Activated naive CD8-positive, alpha-beta T cell (primary cell): ENCODE results near the gene ZNF562.
"Not testable (repeated sequence)": the region's sequence is repeated elsewhere in the genome, so short reads cannot be mapped to it uniquely, and the experiment has no call there.

Source experiments
- H3K27ac Mint-ChIP-seq: one replicate; pipeline ENCODE4 v1.8.0; 2021; ENCODE audit warnings: mixed read lengths
- H3K27me3 Mint-ChIP-seq: one replicate; pipeline ENCODE4 v1.8.0; 2021; ENCODE audit warnings: mixed read lengths
- H3K36me3 Mint-ChIP-seq: one replicate; pipeline ENCODE4 v1.8.0; 2021; ENCODE audit warnings: mixed read lengths
- H3K4me1 Mint-ChIP-seq: one replicate; pipeline ENCODE4 v1.8.0; 2021; ENCODE audit warnings: low read depth, mixed read lengths
- H3K4me3 Mint-ChIP-seq: one replicate; pipeline ENCODE4 v1.8.0; 2021; ENCODE audit warnings: mild to moderate bottlenecking, mixed read lengths
- H3K9me3 Mint-ChIP-seq: one replicate; pipeline ENCODE4 v1.8.0; 2021; ENCODE audit warnings: low read depth, mixed read lengths

The ZNF562 gene

DNA sequence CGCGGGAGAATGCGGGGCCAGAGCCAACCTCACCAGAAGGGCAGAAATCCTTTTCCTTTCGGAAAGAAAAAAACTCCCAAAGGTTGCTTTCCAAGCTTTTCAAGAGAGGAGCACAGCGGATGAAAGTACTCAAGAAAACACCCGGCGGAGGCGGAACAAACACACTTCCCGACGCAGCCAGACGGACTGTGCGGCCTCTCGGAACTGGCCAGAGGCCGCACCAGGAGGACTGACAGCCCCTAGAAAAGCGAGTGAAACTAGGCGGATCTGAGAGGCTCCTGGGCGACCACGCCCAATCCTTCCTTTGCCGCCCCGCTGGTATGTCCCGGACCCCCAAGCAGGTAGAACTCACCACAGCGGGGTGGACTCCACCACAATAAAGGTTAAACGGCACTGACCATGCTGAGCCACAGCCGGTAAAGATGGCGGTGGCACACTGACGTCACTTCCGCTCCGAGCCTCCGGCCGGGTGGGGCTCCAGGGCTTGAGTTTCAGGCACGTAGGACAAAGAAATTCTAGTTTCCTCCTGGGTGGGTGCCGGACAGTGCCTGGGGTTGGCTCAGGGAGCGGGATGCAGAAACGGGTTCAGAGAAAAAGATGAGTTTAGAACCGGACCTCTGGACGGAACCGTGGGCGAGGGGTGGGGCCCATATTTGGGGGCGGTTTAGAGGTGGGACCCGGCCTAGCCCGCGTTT, at the start of gene ZNF562:
Gene ZNF562, minus strand, starts transcription at position 438 of the 695 bp plus-strand sequence. CDS start 14,356 bp downstream, outside the sequence.
- peaks cover 18% of the 10 kb centered on the region for H3K9me3 Mint-ChIP-seq
- peaks cover 27% of the 10 kb centered on the region for H3K4me1 Mint-ChIP-seq
- H3K27me3 Mint-ChIP-seq, result no peaks in the 10 kb centered on the region
- H3K36me3 Mint-ChIP-seq, result peaks cover 33% of the 10 kb centered on the region
- H3K27ac Mint-ChIP-seq, result peak within 1 kb of the TSS; percentile 97
- peak within 1 kb of the TSS; percentile 94 for H3K4me3 Mint-ChIP-seq

DNA sequence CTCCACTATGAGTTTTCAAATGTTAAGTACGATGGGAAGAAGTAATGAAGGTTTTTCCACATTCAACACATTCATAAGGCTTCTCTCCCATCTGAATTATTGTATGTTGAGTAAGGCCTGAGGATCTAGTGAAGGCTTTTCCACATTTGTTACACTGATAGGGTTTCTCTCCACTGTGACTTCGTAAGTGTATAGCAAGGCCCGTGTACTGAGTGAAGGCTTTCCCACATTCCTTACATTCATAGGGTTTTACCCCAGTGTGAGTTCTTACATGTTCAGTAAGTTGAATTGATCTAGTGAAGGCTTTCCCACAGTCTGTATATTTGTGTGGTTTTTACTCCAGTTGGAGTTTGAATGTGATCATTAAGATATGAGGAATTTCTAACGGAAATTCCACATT, 49.3 kb upstream of the ZNF562 start:
- peaks cover 11% of the 10 kb centered on the region for H3K4me1 Mint-ChIP-seq
- H3K36me3 Mint-ChIP-seq, result peaks cover 11% of the 10 kb centered on the region
- H3K27me3 Mint-ChIP-seq, result no peaks in the 10 kb centered on the region
- no peak overlapping the region for H3K27ac Mint-ChIP-seq
- H3K9me3 Mint-ChIP-seq, result peaks cover 9% of the 10 kb centered on the region
- H3K4me3 Mint-ChIP-seq, result no peak overlapping the region

DNA sequence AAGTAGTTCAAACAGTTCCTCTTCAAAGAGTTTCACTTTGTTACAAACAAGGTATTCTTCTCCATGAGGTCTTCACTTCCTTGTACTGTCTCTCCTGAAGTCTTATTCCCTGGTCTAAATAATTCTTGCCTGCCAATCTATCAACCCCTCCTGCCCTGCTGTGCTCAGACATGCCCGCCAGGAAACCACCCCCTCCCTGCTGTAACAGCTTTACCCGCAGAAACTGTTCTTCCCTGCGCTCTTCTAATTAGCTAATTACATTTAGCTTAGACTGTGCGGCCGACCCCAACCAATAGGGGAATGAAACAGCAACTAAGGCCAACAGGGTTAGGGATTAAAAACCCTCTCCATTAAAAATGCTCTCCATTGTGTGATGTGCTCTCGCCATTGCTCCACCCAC, 47.0 kb upstream of the ZNF562 start:
- Mint-ChIP-seq H3K4me3 (no peak overlapping the region), H3K4me1 (peaks cover 11% of the 10 kb centered on the region), H3K27me3 (no peaks in the 10 kb centered on the region), H3K27ac (no peak overlapping the region), H3K9me3 (peaks cover 9% of the 10 kb centered on the region), H3K36me3 (peaks cover 11% of the 10 kb centered on the region)

DNA sequence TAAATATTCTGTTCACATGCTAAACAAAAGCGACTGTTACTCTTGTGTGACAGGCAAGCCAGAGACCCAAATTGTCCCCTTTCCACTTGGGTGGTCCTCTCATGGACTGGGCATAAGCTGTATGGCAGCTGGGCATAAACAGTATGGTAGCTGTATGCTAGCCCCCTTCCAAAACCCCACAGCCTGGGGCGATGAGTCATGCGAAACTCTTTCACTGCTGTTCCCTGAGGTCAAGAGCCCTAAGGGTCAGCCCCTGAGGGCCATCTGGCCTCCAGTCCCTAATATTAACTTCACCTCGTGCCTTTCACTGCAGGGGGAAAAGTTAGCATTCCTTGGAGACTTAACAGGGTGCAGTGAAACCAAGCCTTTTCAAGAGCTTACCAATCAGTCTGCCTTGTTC, 45.6 kb upstream of the ZNF562 start:
- no peak overlapping the region for H3K27ac Mint-ChIP-seq
- peaks cover 11% of the 10 kb centered on the region for H3K36me3 Mint-ChIP-seq
- peaks cover 9% of the 10 kb centered on the region for H3K9me3 Mint-ChIP-seq
- peaks cover 11% of the 10 kb centered on the region for H3K4me1 Mint-ChIP-seq
- no peaks in the 10 kb centered on the region for H3K27me3 Mint-ChIP-seq
- no peak overlapping the region for H3K4me3 Mint-ChIP-seq

DNA sequence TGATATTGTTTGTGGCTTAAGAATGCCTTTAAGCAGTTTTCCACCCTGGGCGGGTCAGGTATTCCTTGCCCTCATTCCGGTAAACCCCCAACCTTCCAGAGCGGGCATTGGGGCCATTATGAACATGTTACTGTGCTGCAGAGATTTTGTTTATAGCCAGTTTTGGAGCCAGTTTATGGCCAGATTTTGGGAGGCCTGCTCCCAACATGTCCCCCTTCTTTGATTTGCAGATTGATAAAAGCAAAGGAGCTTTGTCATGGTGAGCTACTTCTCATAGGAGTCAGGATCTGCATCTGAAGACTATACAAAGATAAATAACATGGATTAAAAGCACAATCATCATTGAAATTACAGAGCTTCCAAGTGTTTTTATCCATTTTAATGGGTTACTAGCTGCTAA, 36.9 kb upstream of the ZNF562 start:
- Mint-ChIP-seq H3K4me3 (no peak overlapping the region), H3K4me1 (no peaks in the 10 kb centered on the region), H3K9me3 (peaks cover 16% of the 10 kb centered on the region), H3K36me3 (no peaks in the 10 kb centered on the region), H3K27ac (no peak overlapping the region), H3K27me3 (peaks cover 5% of the 10 kb centered on the region)

DNA sequence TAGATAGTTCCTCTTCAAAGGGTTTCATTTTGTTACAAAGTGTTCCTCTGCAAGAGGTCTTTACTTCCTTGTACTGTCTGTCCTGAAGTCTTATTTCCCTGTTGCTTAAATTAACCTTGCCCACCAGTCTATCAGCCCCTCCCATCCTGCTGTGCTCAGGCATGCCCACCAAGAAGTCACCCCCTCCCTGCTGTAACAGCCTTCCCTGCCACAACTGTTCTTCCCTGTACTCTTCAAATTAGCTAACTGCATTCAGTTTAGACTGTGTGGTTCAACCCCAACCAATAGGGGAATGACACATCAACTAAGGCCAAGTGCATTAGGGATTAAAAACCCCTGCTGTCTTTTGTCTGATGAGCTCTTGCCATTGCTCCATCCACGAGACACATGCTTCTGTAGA, 34.4 kb upstream of the ZNF562 start:
- H3K4me3 Mint-ChIP-seq, result no peak overlapping the region
- no peak overlapping the region for H3K27ac Mint-ChIP-seq
- H3K27me3 Mint-ChIP-seq, result peaks cover 5% of the 10 kb centered on the region
- H3K4me1 Mint-ChIP-seq, result no peaks in the 10 kb centered on the region
- no peaks in the 10 kb centered on the region for H3K36me3 Mint-ChIP-seq
- peaks cover 16% of the 10 kb centered on the region for H3K9me3 Mint-ChIP-seq

DNA sequence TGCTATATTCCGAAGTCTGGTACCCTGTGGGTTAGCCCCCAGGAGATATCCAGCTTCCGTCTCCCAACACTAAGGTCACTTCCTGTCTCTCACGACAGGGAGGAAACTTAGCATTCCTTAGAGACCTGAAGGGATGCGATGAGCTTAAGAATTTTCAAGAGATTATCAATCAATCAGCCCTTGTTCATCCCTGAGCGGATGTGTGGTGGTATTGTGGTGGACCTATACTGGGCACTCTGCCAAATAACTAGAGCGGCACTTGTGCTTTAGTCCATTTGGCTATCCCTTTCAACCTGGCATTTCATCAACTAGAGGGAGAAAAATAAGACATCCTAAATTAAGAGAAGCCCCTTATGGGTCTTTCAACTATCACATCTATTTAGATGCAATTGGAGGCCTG, 30.9 kb upstream of the ZNF562 start:
- Mint-ChIP-seq H3K27ac (no peak overlapping the region), H3K4me1 (peaks cover 4% of the 10 kb centered on the region), H3K9me3 (peaks cover 7% of the 10 kb centered on the region), H3K27me3 (peaks cover 2% of the 10 kb centered on the region), H3K4me3 (no peak overlapping the region), H3K36me3 (no peaks in the 10 kb centered on the region)

DNA sequence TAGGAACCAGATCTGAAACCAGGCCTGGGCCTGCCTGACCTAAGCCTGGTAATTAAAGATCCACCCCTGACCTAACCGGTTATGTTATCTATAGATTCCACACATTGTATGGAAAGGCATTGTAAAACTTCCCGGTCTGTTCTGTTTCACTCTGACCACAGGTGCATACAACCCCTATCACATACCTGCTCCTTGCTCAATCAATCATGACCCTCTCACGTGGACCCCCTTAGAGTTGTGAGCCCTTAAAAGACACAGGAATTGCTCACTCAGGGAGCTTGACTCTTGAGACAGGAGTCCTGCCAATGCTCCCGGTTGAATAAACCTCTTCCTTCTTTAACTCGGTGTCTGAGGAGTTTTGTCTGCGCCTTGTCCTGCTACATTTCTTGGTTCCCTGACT, 27.3 kb upstream of the ZNF562 start:
- no peaks in the 10 kb centered on the region for H3K36me3 Mint-ChIP-seq
- no peaks in the 10 kb centered on the region for H3K27me3 Mint-ChIP-seq
- no peak overlapping the region for H3K27ac Mint-ChIP-seq

DNA sequence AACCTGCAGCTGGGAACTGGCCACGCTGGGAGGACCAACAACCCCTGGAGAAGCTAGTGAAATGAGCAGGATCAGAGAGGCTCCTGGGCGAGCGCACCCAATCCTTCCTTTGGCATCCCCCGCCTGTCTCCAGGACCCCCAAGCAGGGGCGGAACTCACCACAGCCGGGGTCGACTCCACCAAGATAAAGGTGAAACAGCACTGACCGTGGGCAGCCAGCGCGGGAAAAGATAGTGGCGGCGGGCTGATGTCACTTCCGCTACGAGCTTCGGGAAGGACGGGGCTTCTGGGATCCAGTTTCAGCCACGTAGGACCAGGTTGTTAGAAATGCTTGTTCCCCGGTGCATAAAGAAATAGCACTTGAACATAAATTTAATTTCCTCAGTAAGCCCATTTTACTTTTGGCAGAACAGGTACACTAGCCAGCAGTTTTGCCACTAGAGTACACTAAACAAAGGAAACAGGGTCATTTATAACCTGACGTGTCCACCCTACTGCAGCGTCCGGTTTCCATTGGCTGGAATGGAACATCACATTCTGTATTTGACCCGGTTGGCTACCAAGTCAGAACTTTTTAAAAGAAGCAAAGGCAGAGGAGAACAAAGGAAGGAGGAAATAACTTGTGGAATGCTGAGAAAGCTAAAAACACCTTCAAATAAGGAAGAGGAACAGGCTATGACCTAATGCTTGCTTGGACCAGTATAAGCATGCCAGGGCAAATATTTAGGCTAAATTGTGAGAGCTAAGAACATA, 25.5 kb upstream of the ZNF562 start:
- H3K4me1 Mint-ChIP-seq, result peaks cover 4% of the 10 kb centered on the region
- no peak overlapping the region for H3K27ac Mint-ChIP-seq
- H3K27me3 Mint-ChIP-seq, result no peaks in the 10 kb centered on the region
- H3K9me3 Mint-ChIP-seq, result no peaks in the 10 kb centered on the region
- no peak overlapping the region for H3K4me3 Mint-ChIP-seq
- H3K36me3 Mint-ChIP-seq, result no peaks in the 10 kb centered on the region

More for the DNA sequence above, 27.3 kb upstream of the ZNF562 start:
- Mint-ChIP-seq H3K4me3 (no peak overlapping the region), H3K4me1 (peaks cover 4% of the 10 kb centered on the region), H3K9me3 (no peaks in the 10 kb centered on the region)

DNA sequence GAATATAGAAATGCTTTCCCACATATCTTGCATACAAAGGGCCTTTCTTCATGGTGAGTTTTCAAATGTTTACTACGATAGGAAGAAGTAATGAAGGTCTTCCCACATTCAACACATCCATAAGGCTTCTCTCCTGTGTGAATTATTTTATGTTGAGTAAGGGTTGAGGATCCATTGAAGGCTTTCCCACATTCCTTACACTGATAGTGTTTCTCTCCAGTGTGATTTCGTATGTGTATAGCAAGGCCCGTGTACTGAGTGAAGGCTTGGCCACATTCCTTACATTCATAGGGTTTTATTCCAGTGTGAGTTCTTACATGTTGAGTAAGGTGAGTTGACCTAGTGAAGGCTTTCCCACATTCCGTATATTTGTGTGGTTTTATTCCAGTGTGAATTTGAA, 15.4 kb upstream of the ZNF562 start:
- not testable (repeated sequence) for H3K36me3 Mint-ChIP-seq, H3K4me1 Mint-ChIP-seq, H3K27ac Mint-ChIP-seq, H3K27me3 Mint-ChIP-seq, H3K4me3 Mint-ChIP-seq
- peaks cover 22% of the 10 kb centered on the region for H3K9me3 Mint-ChIP-seq

DNA sequence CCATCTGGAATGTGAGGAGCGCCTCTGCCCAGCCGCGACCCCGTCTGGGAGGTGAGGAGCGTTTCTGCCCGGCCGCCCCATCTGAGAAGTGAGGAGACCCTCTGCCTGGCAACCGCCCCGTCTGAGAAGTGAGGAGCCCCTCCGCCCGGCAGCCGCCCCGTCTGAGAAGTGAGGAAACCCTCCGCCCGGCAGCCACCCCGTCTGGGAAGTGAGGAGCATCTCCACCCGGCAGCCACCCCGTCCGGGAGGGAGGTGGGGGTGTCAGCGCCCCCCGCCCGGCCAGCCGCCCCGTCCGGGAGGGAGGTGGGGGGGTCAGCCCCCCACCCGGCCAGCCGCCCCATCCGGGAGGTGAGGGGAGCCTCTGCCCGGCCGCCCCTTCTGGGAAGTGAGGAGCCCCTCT, 5.1 kb upstream of the ZNF562 start:
- H3K4me3 Mint-ChIP-seq, H3K27me3 Mint-ChIP-seq, H3K4me1 Mint-ChIP-seq, H3K9me3 Mint-ChIP-seq, H3K27ac Mint-ChIP-seq, H3K36me3 Mint-ChIP-seq: not testable (repeated sequence)

DNA sequence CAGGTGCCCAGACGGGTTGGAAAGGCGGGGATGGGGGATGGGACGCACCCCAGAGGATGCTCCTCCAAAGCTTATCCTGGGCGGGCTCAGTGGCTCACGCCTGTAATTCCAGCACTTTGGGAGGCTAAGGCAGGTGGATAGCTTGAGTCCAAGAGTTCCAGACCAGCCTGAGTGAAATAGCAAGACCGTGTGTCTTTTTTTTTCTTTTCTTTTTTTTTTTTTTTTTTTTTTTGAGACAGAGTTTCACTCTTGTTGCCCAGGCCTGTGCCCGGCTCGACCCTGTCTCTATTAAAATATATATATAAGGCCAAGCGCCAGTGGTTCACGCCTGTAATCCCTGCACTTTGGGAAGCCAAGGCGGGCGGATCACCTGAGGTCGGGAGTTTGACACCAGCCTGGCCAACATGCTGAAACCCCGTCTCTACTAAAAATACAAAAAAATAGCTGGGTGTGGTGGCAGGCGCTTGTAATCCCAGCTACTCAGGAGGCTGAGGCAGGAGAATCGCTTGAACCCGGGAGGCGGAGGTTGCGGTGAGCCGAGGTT, 530 bp upstream of the ZNF562 start:
- Mint-ChIP-seq H3K4me3 (peak overlapping the region; percentile 94), H3K27ac (peak overlapping the region; percentile 97), H3K4me1 (peaks cover 24% of the 10 kb centered on the region), H3K36me3 (peaks cover 27% of the 10 kb centered on the region), H3K9me3 (peaks cover 15% of the 10 kb centered on the region)
- not testable (repeated sequence) for H3K27me3 Mint-ChIP-seq

DNA sequence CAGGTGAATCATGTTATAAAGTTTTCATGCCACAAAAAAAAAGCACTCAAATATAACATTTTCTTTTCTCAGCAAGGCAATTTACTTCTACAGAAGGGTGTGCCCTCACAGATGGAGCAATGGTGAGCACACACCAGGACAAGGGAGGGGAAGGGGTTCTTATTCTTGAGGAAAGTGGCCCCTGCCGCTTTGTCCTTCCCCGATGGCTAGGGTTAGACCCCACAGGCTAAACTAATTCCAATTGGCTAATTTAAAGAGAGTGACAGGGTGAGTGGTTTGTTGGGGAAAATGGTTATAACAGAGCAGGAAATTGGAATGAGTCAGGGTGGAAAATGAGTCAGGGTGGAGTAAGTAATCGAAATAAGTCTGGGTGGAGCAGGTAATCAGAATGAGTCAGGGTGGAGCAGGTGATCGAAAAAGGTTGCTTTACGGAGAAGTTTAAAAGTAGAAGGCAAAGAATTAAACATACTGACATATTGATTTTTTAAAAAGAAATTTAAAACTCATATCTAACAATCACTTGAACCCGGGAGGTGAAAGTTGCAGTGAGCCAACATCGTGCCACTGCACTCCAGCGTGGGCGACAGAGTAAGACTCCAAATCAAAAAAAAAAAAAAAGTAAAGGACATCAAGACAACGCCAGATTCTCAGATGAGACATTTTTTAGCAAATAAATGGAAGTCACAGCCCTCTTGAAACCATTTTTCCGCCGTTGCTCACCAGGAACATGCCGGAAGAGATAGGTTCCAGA, 813 bp downstream of the ZNF562 start:
- peak overlapping the region; percentile 97 for H3K27ac Mint-ChIP-seq
- H3K4me1 Mint-ChIP-seq, result peaks cover 31% of the 10 kb centered on the region
- H3K9me3 Mint-ChIP-seq, result peaks cover 18% of the 10 kb centered on the region
- peaks cover 37% of the 10 kb centered on the region for H3K36me3 Mint-ChIP-seq
- no peaks in the 10 kb centered on the region for H3K27me3 Mint-ChIP-seq
- peak overlapping the region; percentile 94 for H3K4me3 Mint-ChIP-seq

DNA sequence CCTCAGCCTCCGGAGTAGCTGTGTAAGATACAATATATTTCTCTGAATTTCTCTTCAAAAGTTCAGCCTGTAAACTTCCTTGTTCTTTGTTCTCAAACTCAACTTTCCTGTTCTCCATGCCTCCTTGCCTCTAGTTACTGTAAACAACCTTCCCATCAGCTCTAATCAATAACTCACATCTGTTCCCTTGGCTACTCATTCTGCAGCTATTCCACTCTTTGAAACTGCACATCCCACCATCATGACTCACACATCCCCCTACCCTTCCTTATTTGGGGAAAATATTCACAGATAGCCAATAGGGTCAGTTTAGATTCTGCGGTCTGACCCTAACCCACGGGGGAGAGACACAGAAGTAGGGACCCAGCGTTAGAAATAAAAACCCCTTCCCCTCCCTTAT, 2.0 kb downstream of the ZNF562 start:
- H3K27me3 Mint-ChIP-seq, result no peaks in the 10 kb centered on the region
- H3K27ac Mint-ChIP-seq, result no peak overlapping the region
- peaks cover 47% of the 10 kb centered on the region for H3K36me3 Mint-ChIP-seq
- H3K9me3 Mint-ChIP-seq, result peaks cover 25% of the 10 kb centered on the region
- peak overlapping the region; percentile 50 for H3K4me3 Mint-ChIP-seq
- peaks cover 41% of the 10 kb centered on the region for H3K4me1 Mint-ChIP-seq

DNA sequence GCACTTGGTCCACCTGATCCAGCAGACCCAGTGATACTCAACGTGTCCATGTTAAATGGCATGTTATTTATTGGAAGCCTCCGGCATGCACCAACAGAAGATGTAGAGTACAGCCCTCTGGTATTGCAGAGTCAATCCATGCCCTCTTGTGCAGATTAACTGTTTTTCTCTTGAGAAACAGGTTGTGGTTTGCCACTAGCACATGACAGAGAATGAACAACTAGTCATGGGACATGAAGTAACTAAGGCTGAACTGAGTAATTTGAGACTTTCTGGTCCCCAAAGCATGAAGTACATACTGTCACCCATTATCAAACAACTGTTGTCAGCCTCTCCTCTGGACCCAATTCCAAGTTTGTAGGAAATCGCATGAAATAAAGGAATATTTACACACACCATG, 3.2 kb downstream of the ZNF562 start:
- H3K4me3 Mint-ChIP-seq, result peak overlapping the region; percentile 45

More for the DNA sequence above, 3.2 kb downstream of the ZNF562 start:
- Mint-ChIP-seq H3K9me3 (peaks cover 37% of the 10 kb centered on the region), H3K36me3 (peaks cover 58% of the 10 kb centered on the region), H3K27me3 (no peaks in the 10 kb centered on the region), H3K27ac (peak overlapping the region; percentile 61), H3K4me1 (peaks cover 47% of the 10 kb centered on the region)
